Thoracic aorta (tissue), 2 donors: ENCODE results near the gene GMPPA. TPM values are rescaled to one million over a fixed set of nuclear protein-coding genes. Genes with fewer than 3 reads are reported as not detected.

Source experiments
- ATAC-seq: fragments of 150-250 bp; one replicate; pipeline ENCODE4 v1.8.0; 2017; ENCODE audit warnings: low read depth; ENCODE audit not compliant: insufficient number of reproducible peaks, low FRiP score
- DNase-seq: peaks from one replicate; pipeline ENCODE4 v3.0.0-alpha.2; 2020; ENCODE audit warnings: low spot score
- H3K27ac ChIP-seq, 2 donors: fragments of 200-600 bp; sonication (generic); 1 replicate in 1 of 2; 2 replicates in 1 of 2; pipeline ENCODE4 v1.5.1; 2016; ENCODE audit warnings: mild to moderate bottlenecking in 2 of 2, moderate library complexity in 2 of 2
- H3K27me3 ChIP-seq: fragments of 200-600 bp; sonication (generic); replicated peaks from 2 replicates; pipeline ENCODE4 v1.6.0; 2016; ENCODE audit warnings: mild to moderate bottlenecking; ENCODE audit not compliant: insufficient read depth
- H3K36me3 ChIP-seq: fragments of 200-600 bp; sonication (generic); one replicate; pipeline ENCODE4 v1.5.1; 2016
- H3K4me1 ChIP-seq, 2 donors: fragments of 200-600 bp; sonication (generic); 1 replicate in 1 of 2; 2 replicates in 1 of 2; pipeline versions ENCODE4 v1.5.1 to v1.6.0; 2016; ENCODE audit warnings: low read depth in 2 of 2, mild to moderate bottlenecking in 1 of 2; ENCODE audit not compliant: control insufficient read depth in 1 of 2
- H3K4me3 ChIP-seq: fragments of 200-600 bp; sonication (generic); 2 replicates; pipeline ENCODE4 v1.5.1; 2016; ENCODE audit warnings: mild to moderate bottlenecking
- H3K9me3 ChIP-seq: fragments of 200-600 bp; sonication (generic); 2 replicates; pipeline ENCODE4 v1.5.1; 2016
- total RNA-seq, 2 donors: library from RNA; depleted of rRNA; stranded (reverse); fragments of >200 nt; gene quantifications; one replicate each; pipeline versions ENCODE4 v1.1.0 to v1.2.3, GENCODE V29; 2016
- TF ChIP-seq, protein P1 (sequence below): fragments of 200-600 bp; sonication (generic); IDR thresholded peaks from one replicate; pipeline ENCODE4 v1.5.1; 2019; ENCODE audit warnings: antibody characterized with exemption

Gene GMPPA
- total RNA-seq, 2 donors from 2014 or later = 30.5 to 56.5 TPM

- Histone ChIP-seq H3K4me1 (peaks cover 16 to 31% of the 10 kb centered on the region in 2 donors), H3K27me3 (no peaks in the 10 kb centered on the region), H3K27ac (no peak overlapping the region), H3K9me3 (no peaks in the 10 kb centered on the region), H3K4me3 (no peak overlapping the region), H3K36me3 (peaks cover 34% of the 10 kb centered on the region)
- ATAC-seq (no peak), DNase-seq (no peak)
- TF ChIP-seq, protein P1, sequence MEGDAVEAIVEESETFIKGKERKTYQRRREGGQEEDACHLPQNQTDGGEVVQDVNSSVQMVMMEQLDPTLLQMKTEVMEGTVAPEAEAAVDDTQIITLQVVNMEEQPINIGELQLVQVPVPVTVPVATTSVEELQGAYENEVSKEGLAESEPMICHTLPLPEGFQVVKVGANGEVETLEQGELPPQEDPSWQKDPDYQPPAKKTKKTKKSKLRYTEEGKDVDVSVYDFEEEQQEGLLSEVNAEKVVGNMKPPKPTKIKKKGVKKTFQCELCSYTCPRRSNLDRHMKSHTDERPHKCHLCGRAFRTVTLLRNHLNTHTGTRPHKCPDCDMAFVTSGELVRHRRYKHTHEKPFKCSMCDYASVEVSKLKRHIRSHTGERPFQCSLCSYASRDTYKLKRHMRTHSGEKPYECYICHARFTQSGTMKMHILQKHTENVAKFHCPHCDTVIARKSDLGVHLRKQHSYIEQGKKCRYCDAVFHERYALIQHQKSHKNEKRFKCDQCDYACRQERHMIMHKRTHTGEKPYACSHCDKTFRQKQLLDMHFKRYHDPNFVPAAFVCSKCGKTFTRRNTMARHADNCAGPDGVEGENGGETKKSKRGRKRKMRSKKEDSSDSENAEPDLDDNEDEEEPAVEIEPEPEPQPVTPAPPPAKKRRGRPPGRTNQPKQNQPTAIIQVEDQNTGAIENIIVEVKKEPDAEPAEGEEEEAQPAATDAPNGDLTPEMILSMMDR = no peak
Observed at GRCh38 chr2:219506153-219506801, 7.6 kb downstream of the GMPPA start.

DNA sequence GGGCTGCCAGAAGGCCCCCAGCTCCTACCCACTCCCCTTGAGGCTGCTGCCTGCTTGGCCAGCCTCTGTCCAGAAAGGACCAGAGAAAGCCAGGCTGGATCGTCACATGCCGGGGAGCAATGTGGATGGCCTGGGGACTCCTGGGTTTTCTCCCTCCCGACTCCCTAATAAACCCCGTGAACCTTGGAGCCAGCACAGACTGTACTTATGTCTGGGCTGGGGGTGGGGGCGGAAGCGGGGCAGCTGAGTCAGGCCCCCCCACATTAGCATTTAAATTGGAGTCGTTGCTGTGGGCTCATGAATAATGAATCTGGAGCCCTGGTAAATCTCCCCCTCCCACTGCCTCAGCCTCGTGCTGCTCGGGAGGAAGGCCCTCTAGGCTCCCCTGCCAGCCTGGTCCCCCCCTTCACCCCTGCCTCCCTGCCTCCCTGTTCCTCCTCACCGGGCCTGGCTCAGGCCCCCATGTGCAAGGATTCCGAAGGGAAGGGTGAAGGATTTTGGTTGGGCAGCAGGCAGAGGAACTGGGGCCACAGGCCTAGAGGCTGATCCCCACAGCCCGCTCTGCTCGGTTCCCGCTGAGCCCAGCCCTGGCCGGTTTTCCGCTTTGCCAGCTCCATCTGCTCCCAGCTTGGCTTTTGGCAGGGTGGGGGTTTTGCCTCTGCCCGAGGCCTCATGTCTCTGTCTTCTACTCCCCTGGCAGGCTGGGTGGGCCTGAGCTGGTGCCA lies 8.3 kb downstream of the GMPPA start:
- no peak for DNase-seq
- H3K27me3 ChIP-seq = no peaks in the 10 kb centered on the region
- H3K36me3 ChIP-seq = peaks cover 32% of the 10 kb centered on the region
- TF ChIP-seq, protein P1 = no peak
- peaks cover 16 to 31% of the 10 kb centered on the region in 2 donors for H3K4me1 ChIP-seq
- no peaks in the 10 kb centered on the region for H3K9me3 ChIP-seq
- no peak for ATAC-seq
- H3K27ac ChIP-seq = no peak overlapping the region
- H3K4me3 ChIP-seq = no peak overlapping the region

DNA sequence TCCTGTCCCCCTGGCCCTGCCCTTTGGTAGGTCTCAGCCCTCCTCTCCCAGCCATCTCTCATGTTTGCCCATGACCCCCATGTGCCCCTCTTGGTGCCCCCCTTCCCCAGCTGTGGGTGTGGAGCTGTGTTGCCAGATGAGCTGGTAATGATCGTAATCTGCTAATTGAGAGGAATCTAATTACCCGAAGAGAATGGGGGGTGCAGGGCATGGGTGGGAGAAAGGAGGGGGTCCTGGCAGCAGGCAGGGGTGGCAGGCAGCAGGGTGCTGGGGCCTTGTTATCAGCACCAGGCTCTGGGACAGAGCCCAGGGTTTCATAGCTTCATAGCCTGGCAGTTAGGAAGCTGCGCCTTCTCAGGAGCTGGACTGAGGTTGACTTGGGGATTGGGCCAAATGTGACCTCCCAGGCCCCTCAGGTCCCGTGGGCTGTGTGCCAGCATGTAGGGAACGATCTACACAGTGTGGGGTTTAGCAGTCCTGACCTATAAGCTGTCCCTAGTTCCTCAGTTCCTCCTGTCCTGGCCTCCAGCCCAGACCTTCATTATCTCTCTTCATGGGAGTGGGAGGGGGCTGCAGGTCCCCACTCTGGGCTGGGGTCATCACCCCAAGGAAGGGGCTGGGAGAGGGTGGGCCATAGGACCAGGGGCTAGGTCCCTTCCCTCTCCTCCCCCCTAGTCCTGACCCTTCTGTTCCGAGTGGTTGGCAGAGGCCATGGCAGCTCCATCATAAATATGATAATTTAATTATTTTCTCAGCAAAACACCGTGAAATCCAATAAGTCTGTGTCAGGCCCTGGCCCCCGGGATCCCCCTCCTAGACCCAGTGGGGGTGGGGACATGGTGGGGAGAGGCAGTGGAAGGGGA lies 9.1 kb downstream of the GMPPA start:
- DNase-seq (no peak), ATAC-seq (no peak)
- TF ChIP-seq, protein P1 = no peak
- no peak overlapping the region for H3K27ac ChIP-seq
- no peaks in the 10 kb centered on the region for H3K27me3 ChIP-seq
- H3K36me3 ChIP-seq = peaks cover 32% of the 10 kb centered on the region
- H3K9me3 ChIP-seq = no peaks in the 10 kb centered on the region
- H3K4me3 ChIP-seq = no peak overlapping the region
- H3K4me1 ChIP-seq = peaks cover 16 to 31% of the 10 kb centered on the region in 2 donors

DNA sequence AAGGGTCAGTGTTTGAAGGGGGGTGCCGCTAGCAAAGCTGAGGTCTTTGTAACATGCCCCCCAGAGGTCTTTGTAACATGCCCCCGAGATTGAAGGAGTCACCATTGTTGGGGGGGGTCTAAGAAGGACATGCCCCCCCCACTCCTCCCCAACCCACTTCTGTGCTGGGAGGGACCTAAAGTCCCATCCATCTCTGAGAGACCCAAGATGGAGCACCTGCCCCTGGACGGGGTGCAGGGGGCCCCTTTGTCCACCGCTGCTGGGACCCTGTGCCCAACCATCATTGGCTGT lies 9.7 kb downstream of the GMPPA start:
- Histone ChIP-seq H3K27ac (no peak overlapping the region), H3K4me3 (no peak overlapping the region), H3K4me1 (peaks cover 16 to 31% of the 10 kb centered on the region in 2 donors), H3K9me3 (no peaks in the 10 kb centered on the region), H3K36me3 (peaks cover 27% of the 10 kb centered on the region), H3K27me3 (peaks cover 4% of the 10 kb centered on the region)
- DNase-seq (no peak), ATAC-seq (no peak)
- TF ChIP-seq, protein P1 = no peak
